ENCODE results near the gene ATAD3A. TPM values are rescaled to one million over a fixed set of nuclear protein-coding genes. Genes with fewer than 3 reads are reported as not detected.
"Not testable (repeated sequence)": the region's sequence is repeated elsewhere in the genome, so short reads cannot be mapped to it uniquely, and the experiment has no call there.

ATAD3A gene
- polyA plus RNA-seq, 10 donors, result 10.2 to 21.1 (median 17.9) TPM

GRCh38 chr1:1553821-1554494 lies 42.0 kb downstream of the ATAD3A start:
- no peak for DNase-seq

- DNase-seq, result no peak
Measured at GRCh38 chr1:1554550-1554925, 42.6 kb downstream of the ATAD3A start.

- DNase-seq, result no peak
Measured at GRCh38 chr1:1554926-1555915, 43.3 kb downstream of the ATAD3A start.

GRCh38 chr1:1556505-1556904 lies 44.5 kb downstream of the ATAD3A start:
- no peak for DNase-seq

- not testable (repeated sequence) for DNase-seq
Measured at GRCh38 chr1:1556961-1557360, 45.0 kb downstream of the ATAD3A start.

GRCh38 chr1:1557688-1558087 lies 45.7 kb downstream of the ATAD3A start:
- not testable (repeated sequence) for DNase-seq

GRCh38 chr1:1558591-1558990 lies 46.6 kb downstream of the ATAD3A start:
- DNase-seq, result no peak

GRCh38 chr1:1559066-1559465 lies 47.1 kb downstream of the ATAD3A start:
- no peak for DNase-seq

- no peak for DNase-seq
Measured at GRCh38 chr1:1560178-1560577, 48.2 kb downstream of the ATAD3A start.

GRCh38 chr1:1561801-1562470 lies 50.0 kb downstream of the ATAD3A start:
- no peak for DNase-seq

- DNase-seq, result no peak
Measured at GRCh38 chr1:1562556-1563195, 50.7 kb downstream of the ATAD3A start.

- no peak for DNase-seq
Measured at GRCh38 chr1:1563688-1564087, 51.7 kb downstream of the ATAD3A start.

- DNase-seq, result no peak
Measured at GRCh38 chr1:1564268-1564667, 52.3 kb downstream of the ATAD3A start.

- no peak for DNase-seq
Measured at GRCh38 chr1:1565340-1565739, 53.4 kb downstream of the ATAD3A start.

- no peak for DNase-seq
Measured at GRCh38 chr1:1567152-1567875, 55.4 kb downstream of the ATAD3A start.

GRCh38 chr1:1567891-1568291 lies 55.9 kb downstream of the ATAD3A start:
- no peak for DNase-seq

GRCh38 chr1:1569341-1569740 lies 57.4 kb downstream of the ATAD3A start:
- DNase-seq, result no peak

GRCh38 chr1:1573843-1574720 lies 62.1 kb downstream of the ATAD3A start:
- DNase-seq, result peak; percentile 49 to 88 (median 65)

- DNase-seq, result peak; percentile 92 to 97 (median 95)
Measured at GRCh38 chr1:1574721-1575537, 63.0 kb downstream of the ATAD3A start, which contains the start of gene SSU72. TSS of gene SSU72 (minus strand) at chr1:1574863. CDS start at chr1:1574557, 306 bp downstream.
